ENCODE data around the gene ZFYVE21.

ZFYVE21 gene

DNA sequence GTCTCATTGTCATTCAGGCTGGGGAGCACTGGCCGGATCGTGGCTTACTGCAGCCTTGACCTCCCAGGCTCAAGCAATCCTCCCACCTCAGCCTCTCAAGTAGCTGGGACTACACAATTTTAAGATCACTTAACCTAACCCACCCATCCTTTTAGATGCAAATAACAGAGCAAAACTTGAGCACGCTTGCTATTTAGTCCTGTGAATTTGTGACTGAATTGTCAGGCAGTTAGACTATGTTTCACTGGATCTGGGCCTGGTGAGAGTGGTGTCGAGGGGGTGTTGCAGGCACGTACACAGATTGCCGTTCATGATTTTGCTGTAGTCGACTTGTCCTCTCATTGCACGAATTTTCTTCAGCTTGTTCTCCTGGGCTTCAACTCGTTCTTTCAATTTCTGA, 38.2 kb downstream of the ZFYVE21 start:
- Histone ChIP-seq H3K27me3 (ENCODE audit: insufficient read depth, poor library complexity, severe bottlenecking) (no peaks in the 10 kb centered on the region), H3K4me3 (replicated peaks; ENCODE audit: insufficient read depth, low read length) (no peak overlapping the region), H3K27ac (replicated peaks) (no peak overlapping the region)
- no peak for DNase-seq (ENCODE audit: low read depth in 1 of 2, low spot score in 1 of 2)
- no peak for TF ChIP-seq SPI1 (IDR thresholded peaks at IDR 0.05; ENCODE audit: borderline replicate concordance, low read depth)
- no peak for TF ChIP-seq REST (IDR thresholded peaks at IDR 0.05; ENCODE audit: insufficient replicate concordance, low read depth)
- no peak for TF ChIP-seq GABPA (IDR thresholded peaks at IDR 0.05; ENCODE audit: low read depth)
- TF ChIP-seq, protein P1, sequence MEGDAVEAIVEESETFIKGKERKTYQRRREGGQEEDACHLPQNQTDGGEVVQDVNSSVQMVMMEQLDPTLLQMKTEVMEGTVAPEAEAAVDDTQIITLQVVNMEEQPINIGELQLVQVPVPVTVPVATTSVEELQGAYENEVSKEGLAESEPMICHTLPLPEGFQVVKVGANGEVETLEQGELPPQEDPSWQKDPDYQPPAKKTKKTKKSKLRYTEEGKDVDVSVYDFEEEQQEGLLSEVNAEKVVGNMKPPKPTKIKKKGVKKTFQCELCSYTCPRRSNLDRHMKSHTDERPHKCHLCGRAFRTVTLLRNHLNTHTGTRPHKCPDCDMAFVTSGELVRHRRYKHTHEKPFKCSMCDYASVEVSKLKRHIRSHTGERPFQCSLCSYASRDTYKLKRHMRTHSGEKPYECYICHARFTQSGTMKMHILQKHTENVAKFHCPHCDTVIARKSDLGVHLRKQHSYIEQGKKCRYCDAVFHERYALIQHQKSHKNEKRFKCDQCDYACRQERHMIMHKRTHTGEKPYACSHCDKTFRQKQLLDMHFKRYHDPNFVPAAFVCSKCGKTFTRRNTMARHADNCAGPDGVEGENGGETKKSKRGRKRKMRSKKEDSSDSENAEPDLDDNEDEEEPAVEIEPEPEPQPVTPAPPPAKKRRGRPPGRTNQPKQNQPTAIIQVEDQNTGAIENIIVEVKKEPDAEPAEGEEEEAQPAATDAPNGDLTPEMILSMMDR (IDR thresholded peaks at IDR 0.05; ENCODE audit: insufficient read depth, low read length): no peak
- no peak for TF ChIP-seq POLR2AphosphoS5 (IDR thresholded peaks at IDR 0.05; ENCODE audit: low read depth)

- TF ChIP-seq POLR2AphosphoS5 (IDR thresholded peaks at IDR 0.05; ENCODE audit: low read depth): no peak
- no peak for TF ChIP-seq REST (IDR thresholded peaks at IDR 0.05; ENCODE audit: insufficient replicate concordance, low read depth)
- TF ChIP-seq GABPA (IDR thresholded peaks at IDR 0.05; ENCODE audit: low read depth): no peak
- TF ChIP-seq, protein P1 (IDR thresholded peaks at IDR 0.05; ENCODE audit: insufficient read depth, low read length): no peak
- TF ChIP-seq SPI1 (IDR thresholded peaks at IDR 0.05; ENCODE audit: borderline replicate concordance, low read depth): no peak
- no peak overlapping the region for H3K27ac ChIP-seq (replicated peaks)
- no peak for DNase-seq (ENCODE audit: low read depth in 1 of 2, low spot score in 1 of 2)
These were observed 39.5 kb downstream of the ZFYVE21 start for GRCh38 chr14:103755060-103755459.

GRCh38 chr14:103758059-103758776, 42.6 kb downstream of the ZFYVE21 start:
- TF ChIP-seq SPI1 (IDR thresholded peaks at IDR 0.05; ENCODE audit: borderline replicate concordance, low read depth): no peak
- TF ChIP-seq POLR2AphosphoS5 (IDR thresholded peaks at IDR 0.05; ENCODE audit: low read depth): no peak
- no peak for DNase-seq (ENCODE audit: low read depth in 1 of 2, low spot score in 1 of 2)
- H3K4me3 ChIP-seq (replicated peaks; ENCODE audit: insufficient read depth, low read length): no peak overlapping the region
- H3K27ac ChIP-seq (replicated peaks): no peak overlapping the region
- H3K27me3 ChIP-seq (ENCODE audit: insufficient read depth, poor library complexity, severe bottlenecking): no peaks in the 10 kb centered on the region

More at GRCh38 chr14:103755060-103755459, 39.5 kb downstream of the ZFYVE21 start:
- no peak overlapping the region for H3K4me3 ChIP-seq (replicated peaks; ENCODE audit: insufficient read depth, low read length)
- H3K27me3 ChIP-seq (ENCODE audit: insufficient read depth, poor library complexity, severe bottlenecking): no peaks in the 10 kb centered on the region

DNA sequence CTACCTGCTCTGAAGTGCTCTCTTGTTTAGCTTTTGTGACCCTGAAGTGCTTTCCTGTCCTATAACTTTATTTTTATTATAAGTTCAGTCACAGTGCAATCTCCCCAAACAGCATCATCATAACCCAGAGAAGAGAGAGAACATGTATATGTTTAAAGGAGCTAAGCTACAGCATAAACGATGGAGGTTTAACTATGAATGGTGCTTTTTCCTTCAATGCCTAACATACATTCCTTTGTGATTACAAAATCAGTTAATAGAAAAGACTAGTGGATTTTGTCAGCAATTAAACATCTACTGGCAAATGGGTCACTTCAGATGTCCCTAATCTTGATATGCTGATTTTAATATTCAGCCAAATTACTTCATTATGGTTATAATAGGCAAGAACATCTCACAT, 46.4 kb downstream of the ZFYVE21 start:
- H3K27me3 ChIP-seq (ENCODE audit: insufficient read depth, poor library complexity, severe bottlenecking): no peaks in the 10 kb centered on the region
- TF ChIP-seq POLR2AphosphoS5 (IDR thresholded peaks at IDR 0.05; ENCODE audit: low read depth): no peak
- no peak for TF ChIP-seq SPI1 (IDR thresholded peaks at IDR 0.05; ENCODE audit: borderline replicate concordance, low read depth)
- TF ChIP-seq, protein P1 (IDR thresholded peaks at IDR 0.05; ENCODE audit: insufficient read depth, low read length): no peak
- no peak for TF ChIP-seq REST (IDR thresholded peaks at IDR 0.05; ENCODE audit: insufficient replicate concordance, low read depth)
- no peak for TF ChIP-seq GABPA (IDR thresholded peaks at IDR 0.05; ENCODE audit: low read depth)
- peak overlapping the region; percentile 87 for H3K27ac ChIP-seq (replicated peaks)
- H3K4me3 ChIP-seq (replicated peaks; ENCODE audit: insufficient read depth, low read length): no peak overlapping the region
- no peak for DNase-seq (ENCODE audit: low read depth in 1 of 2, low spot score in 1 of 2)

Measured in HL-60 (cell line).